ENCODE measurements around the gene BTRC. TPM values are rescaled to one million over a fixed set of nuclear protein-coding genes. Genes with fewer than 3 reads are reported as not detected.

Gene BTRC
- total RNA-seq, 1 experiment from 2014 or later, result 5.7 TPM

DNA sequence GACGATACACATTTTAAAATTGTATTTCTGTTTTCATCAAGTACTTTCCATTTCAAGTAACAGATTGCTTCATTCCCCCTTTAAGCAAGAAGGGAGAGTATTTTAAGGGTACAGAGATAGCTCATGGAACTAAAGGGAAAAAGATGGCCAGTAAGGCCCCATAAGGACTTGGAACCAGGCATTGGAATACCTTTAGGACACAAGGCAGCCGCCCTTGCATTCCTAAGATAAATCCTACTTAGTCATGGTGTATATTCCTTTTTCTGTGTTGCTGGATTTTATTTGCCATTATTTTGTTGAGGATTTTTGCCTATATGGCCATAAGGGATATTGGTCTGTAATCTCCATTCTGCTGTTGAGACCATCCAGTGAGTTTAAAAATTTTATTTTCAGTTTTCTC lies 49.2 kb downstream of the BTRC start:
- Histone ChIP-seq H4K20me1 (ENCODE audit: low read length) (no peaks in the 10 kb centered on the region), H3K36me3 (ENCODE audit: low read depth, low read length) (no peaks in the 10 kb centered on the region), H3K9me2 (replicated peaks; ENCODE audit: low read length) (no peaks in the 10 kb centered on the region), H3K79me2 (ENCODE audit: low read length) (no peaks in the 10 kb centered on the region), H3K9ac (ENCODE audit: low read length) (no peak overlapping the region), H3K4me1 (ENCODE audit: insufficient read depth, low read length) (0 out of 2 replicates have a peak, but pooled peaks cover 3% of the 10 kb centered on the region), H3K27ac (ENCODE audit: low read length) (no peak overlapping the region), H3K4me3 (ENCODE audit: low read length) (no peak overlapping the region), H3K27me3 (ENCODE audit: low read length) (no peaks in the 10 kb centered on the region), H3K4me2 (ENCODE audit: low read length) (no peak overlapping the region), H2AFZ (ENCODE audit: low read length) (no peak overlapping the region), H3K9me3 (ENCODE audit: low read length) (no peaks in the 10 kb centered on the region), H3F3A (ENCODE audit: low read length, unreplicated experiment) (no peaks in the 10 kb centered on the region)
- intact Hi-C loops (cut with micrococcal nuclease), result no loop called here
- ChIA-PET POLR2A (ENCODE audit: unreplicated experiment) (no interaction called here), CTCF (no interaction called here)
- ATAC-seq (no peak), DNase-seq (no peak)
- TF ChIP-seq EZH2phosphoT487 (IDR thresholded peaks at IDR 0.05; ENCODE audit: borderline replicate concordance, low read length) (no peak), EZH2 (IDR thresholded peaks at IDR 0.05; ENCODE audit: low read length, unreplicated experiment) (no peak)
- TF ChIP-seq, protein P1, sequence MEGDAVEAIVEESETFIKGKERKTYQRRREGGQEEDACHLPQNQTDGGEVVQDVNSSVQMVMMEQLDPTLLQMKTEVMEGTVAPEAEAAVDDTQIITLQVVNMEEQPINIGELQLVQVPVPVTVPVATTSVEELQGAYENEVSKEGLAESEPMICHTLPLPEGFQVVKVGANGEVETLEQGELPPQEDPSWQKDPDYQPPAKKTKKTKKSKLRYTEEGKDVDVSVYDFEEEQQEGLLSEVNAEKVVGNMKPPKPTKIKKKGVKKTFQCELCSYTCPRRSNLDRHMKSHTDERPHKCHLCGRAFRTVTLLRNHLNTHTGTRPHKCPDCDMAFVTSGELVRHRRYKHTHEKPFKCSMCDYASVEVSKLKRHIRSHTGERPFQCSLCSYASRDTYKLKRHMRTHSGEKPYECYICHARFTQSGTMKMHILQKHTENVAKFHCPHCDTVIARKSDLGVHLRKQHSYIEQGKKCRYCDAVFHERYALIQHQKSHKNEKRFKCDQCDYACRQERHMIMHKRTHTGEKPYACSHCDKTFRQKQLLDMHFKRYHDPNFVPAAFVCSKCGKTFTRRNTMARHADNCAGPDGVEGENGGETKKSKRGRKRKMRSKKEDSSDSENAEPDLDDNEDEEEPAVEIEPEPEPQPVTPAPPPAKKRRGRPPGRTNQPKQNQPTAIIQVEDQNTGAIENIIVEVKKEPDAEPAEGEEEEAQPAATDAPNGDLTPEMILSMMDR (conservative IDR thresholded peaks at IDR 0.05; ENCODE audit: low read depth, low read length), result no peak
- no TSS peak for BruUV-seq (replicated peaks)

DNA sequence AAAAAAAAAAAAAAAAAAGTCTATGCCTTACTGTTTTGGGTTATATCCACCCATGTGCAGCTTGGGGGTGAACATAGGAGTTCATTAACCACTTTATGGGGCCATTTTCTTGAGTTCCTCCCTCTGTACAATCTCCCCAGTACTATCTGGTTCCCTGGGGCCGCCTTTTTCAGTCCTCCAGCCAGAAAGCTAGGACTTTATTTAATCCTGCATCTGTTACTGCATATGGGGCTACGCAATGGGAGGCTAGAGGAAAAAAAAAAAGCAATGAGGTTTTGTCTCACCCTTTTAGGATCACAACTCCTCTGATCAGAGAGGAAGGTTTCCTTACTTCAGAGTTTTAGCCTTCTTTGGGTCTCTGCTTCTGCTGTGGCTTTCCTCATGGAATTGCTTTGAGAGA lies 51.0 kb downstream of the BTRC start:
- no peak overlapping the region for H3K4me2 ChIP-seq (ENCODE audit: low read length)
- ATAC-seq (no peak), DNase-seq (no peak)
- H4K20me1 ChIP-seq (ENCODE audit: low read length), result no peaks in the 10 kb centered on the region
- POLR2A ChIA-PET (ENCODE audit: unreplicated experiment), result no interaction called here
- H3K27me3 ChIP-seq (ENCODE audit: low read length), result no peaks in the 10 kb centered on the region
- intact Hi-C loops (cut with micrococcal nuclease), result no loop called here
- H3K27ac ChIP-seq (ENCODE audit: low read length), result no peak overlapping the region
- no peaks in the 10 kb centered on the region for H3K79me2 ChIP-seq (ENCODE audit: low read length)
- TF ChIP-seq EZH2phosphoT487 (IDR thresholded peaks at IDR 0.05; ENCODE audit: borderline replicate concordance, low read length) (no peak), EZH2 (IDR thresholded peaks at IDR 0.05; ENCODE audit: low read length, unreplicated experiment) (no peak)
- TF ChIP-seq, protein P1 (conservative IDR thresholded peaks at IDR 0.05; ENCODE audit: low read depth, low read length), result no peak
- no peaks in the 10 kb centered on the region for H3K9me2 ChIP-seq (replicated peaks; ENCODE audit: low read length)
- no peak overlapping the region for H3K4me3 ChIP-seq (ENCODE audit: low read length)
- no peak overlapping the region for H2AFZ ChIP-seq (ENCODE audit: low read length)
- CTCF ChIA-PET, result no interaction called here
- H3K4me1 ChIP-seq (ENCODE audit: insufficient read depth, low read length), result no peaks in the 10 kb centered on the region
- no TSS peak for BruUV-seq (replicated peaks)
- no peak overlapping the region for H3K9ac ChIP-seq (ENCODE audit: low read length)
- H3K9me3 ChIP-seq (ENCODE audit: low read length), result no peaks in the 10 kb centered on the region
- H3K36me3 ChIP-seq (ENCODE audit: low read depth, low read length), result no peaks in the 10 kb centered on the region
- H3F3A ChIP-seq (ENCODE audit: low read length, unreplicated experiment), result no peaks in the 10 kb centered on the region

DNA sequence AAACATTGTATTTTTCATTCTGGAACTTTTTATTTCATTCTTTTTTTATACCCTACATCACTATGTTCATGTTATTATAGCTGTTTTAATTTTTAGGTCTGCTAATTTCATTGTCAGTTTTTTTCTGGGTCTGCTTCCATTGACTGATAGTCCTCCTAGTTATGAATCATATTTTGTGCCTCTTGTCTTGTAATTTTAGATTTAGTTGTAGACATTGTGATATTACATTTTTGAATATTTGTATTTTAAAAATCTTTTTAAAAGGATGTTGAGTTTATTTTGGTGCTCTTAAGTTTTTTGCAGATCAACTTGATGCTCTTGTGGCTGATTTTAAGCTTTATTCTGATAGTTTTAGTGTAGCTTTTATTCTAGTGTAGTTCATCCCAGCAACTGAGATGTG lies 57.6 kb downstream of the BTRC start:
- H4K20me1 ChIP-seq (ENCODE audit: low read length), result no peaks in the 10 kb centered on the region
- intact Hi-C loops (cut with micrococcal nuclease), result no loop called here
- no peak overlapping the region for H3K4me3 ChIP-seq (ENCODE audit: low read length)
- DNase-seq (no peak), ATAC-seq (no peak)
- H2AFZ ChIP-seq (ENCODE audit: low read length), result no peak overlapping the region
- no peaks in the 10 kb centered on the region for H3K9me2 ChIP-seq (replicated peaks; ENCODE audit: low read length)
- H3K4me2 ChIP-seq (ENCODE audit: low read length), result no peak overlapping the region
- H3K27ac ChIP-seq (ENCODE audit: low read length), result no peak overlapping the region
- H3K9me3 ChIP-seq (ENCODE audit: low read length), result no peaks in the 10 kb centered on the region
- TF ChIP-seq EZH2 (IDR thresholded peaks at IDR 0.05; ENCODE audit: low read length, unreplicated experiment) (no peak), EZH2phosphoT487 (IDR thresholded peaks at IDR 0.05; ENCODE audit: borderline replicate concordance, low read length) (no peak)
- TF ChIP-seq, protein P1 (conservative IDR thresholded peaks at IDR 0.05; ENCODE audit: low read depth, low read length), result no peak
- H3K36me3 ChIP-seq (ENCODE audit: low read depth, low read length), result no peaks in the 10 kb centered on the region
- H3K27me3 ChIP-seq (ENCODE audit: low read length), result no peaks in the 10 kb centered on the region
- no peak overlapping the region for H3K9ac ChIP-seq (ENCODE audit: low read length)
- POLR2A ChIA-PET (ENCODE audit: unreplicated experiment), result no interaction called here
- H3K4me1 ChIP-seq (ENCODE audit: insufficient read depth, low read length), result no peaks in the 10 kb centered on the region
- no TSS peak for BruUV-seq (replicated peaks)
- CTCF ChIA-PET, result no interaction called here
- H3F3A ChIP-seq (ENCODE audit: low read length, unreplicated experiment), result no peaks in the 10 kb centered on the region
- no peaks in the 10 kb centered on the region for H3K79me2 ChIP-seq (ENCODE audit: low read length)

All from PC-3 (cell line).